HG03342 (cell line): Measurements from ENCODE around the gene FDPS.
"Not testable (repeated sequence)": the region's sequence is repeated elsewhere in the genome, so short reads cannot be mapped to it uniquely, and the experiment has no call there.

Experiments used
- ATAC-seq: cut with Tn5 transposase; IDR thresholded peaks from one replicate; pipeline ENCODE4 v1.9.1; 2021; ENCODE audit warnings: mild to moderate bottlenecking, moderate library complexity; ENCODE audit not compliant: unreplicated experiment

Gene FDPS

DNA sequence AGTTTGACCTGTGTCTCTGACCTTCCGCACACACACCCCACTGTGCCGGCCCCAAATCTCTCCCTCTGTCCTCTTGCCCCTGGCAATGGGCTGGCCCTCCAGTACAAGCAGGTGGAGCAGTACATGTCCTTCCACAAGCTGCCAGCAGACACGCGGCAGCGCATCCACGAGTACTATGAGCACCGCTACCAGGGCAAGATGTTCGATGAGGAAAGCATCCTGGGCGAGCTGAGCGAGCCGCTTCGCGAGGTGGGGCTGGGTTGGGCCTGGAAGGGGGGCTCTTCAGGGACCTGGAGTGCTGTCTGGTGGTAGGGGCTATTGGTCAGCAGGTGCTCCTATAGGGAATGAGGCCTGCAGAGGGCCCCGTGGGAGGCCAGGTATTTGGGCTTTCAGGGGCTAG lies 23.6 kb upstream of the FDPS start:
- ATAC-seq = no peak

DNA sequence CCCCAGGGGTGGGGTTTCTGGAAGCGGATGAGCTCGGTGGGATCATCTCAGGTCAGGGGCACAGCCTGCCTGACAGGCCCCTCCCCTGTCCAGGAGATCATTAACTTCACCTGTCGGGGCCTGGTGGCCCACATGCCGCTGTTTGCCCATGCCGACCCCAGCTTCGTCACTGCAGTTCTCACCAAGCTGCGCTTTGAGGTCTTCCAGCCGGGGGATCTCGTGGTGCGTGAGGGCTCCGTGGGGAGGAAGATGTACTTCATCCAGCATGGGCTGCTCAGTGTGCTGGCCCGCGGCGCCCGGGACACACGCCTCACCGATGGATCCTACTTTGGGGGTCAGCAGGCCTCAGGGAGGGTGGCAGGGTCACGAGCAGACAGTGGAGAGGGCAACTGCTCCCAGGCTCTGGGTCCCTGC lies 23.0 kb upstream of the FDPS start:
- ATAC-seq = no peak

DNA sequence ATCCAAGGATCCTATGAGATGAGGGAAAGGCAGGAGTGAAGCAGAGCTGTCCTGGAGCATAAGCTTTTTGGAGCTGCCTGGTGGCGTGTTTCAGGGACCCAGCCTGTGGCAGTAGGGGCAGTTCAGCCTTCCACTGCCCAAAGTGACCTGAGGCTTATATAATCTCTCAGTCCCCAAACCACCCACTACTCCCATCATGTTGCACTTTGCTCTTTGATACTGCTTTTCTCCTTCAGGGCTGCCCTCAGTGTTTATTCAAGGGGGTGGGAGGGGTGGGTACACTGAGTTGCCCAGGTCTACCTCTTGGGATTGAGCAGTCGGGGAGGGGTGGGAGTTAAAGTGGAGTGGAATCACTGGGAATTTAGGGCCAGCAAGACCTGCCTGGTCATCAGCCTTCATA lies 22.1 kb upstream of the FDPS start:
- no peak for ATAC-seq

DNA sequence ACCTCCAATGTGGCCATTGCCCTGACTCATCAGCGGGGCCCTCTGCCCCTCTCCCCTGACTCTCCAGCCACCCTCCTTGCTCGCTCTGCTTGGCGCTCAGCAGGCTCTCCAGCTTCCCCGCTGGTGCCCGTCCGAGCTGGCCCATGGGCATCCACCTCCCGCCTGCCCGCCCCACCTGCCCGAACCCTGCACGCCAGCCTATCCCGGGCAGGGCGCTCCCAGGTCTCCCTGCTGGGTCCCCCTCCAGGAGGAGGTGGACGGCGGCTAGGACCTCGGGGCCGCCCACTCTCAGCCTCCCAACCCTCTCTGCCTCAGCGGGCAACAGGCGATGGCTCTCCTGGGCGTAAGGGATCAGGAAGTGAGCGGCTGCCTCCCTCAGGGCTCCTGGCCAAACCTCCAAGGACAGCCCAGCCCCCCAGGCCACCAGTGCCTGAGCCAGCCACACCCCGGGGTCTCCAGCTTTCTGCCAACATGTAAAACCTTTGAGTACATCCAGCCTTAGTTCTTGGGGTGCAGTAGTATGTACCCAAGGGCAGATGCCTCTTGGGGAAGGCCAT lies 20.6 kb upstream of the FDPS start:
- no peak for ATAC-seq

DNA sequence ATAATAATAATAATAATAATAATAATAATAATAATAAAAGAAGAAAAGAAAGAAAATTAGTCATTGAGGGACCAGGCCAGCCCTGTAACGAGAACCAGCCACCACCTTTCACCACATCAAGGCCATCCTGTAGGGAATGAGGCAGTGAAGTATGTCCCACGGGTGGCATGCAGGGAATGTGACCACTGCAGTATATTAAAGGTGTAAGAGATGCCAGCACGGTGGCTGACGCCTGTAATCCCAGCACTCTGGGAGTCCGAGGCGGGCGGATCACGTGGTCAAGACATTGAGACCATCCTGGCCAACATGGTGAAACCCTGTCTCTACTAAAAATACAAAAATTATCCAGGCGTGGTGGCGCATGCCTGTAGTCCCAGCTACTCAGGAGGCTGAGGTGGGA lies 17.7 kb upstream of the FDPS start:
- not testable (repeated sequence) for ATAC-seq

DNA sequence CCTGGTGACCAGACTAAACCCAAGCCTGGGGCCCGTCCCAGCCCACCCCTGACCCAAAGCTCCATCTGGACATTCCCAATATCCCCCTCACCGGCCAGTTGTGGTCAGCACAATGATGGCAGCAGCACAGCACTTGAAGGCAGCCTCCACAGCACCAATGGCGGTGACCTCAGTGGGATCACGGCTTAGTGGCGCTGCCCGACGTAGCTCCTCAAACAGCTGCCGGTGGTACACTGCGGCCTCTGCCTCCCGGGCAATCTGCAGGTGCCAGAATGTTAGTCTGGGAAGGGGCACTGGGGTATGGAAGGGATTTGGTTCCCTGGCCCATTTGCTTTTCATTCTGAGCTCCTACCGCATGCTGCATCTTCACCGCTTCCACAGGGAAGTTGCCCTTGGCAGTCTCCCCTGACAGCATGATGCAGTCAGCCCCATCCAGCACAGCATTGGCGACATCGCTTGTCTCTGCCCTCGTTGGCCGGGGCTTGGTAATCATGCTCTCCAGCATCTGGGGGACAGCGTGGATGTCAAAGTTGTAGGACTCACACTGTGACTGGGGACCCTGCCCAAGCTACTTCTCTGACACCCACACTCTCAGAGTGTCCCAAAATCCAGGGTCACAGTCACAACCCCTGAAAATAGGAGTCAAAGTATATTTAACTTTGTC lies 15.4 kb upstream of the FDPS start:
- ATAC-seq = no peak

DNA sequence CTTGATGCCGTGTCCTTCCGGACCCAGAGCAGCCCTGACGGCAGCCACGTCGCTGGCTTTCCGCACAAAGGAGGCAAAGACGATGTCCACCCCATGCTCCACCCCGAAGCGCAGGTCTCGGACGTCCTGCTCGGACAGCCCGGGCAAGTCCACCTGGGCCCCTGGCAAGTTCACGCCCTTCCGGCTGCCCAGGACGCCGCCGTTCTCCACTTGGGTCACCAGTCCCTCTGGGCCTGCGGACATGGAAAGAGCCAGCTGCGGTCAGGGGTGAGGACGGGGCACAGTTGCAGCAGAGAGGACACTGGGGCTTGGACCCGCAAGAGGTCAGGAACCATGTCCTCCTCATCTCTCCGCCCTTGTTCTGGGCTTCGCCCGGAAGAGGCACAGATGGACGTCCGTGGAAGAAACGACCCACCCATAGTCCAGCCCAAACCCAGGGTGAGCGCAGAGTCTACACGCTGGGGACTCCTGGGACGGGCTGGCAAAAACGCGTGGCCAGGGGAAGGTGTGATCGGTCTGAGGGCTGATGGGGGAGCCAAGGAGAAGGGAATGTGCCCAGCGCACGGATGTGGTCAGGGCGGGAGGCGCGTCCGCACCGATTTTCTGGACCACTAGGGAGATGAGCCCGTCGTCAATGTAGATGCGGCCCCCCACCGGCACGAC lies 14.0 kb upstream of the FDPS start:
- ATAC-seq = no peak

DNA sequence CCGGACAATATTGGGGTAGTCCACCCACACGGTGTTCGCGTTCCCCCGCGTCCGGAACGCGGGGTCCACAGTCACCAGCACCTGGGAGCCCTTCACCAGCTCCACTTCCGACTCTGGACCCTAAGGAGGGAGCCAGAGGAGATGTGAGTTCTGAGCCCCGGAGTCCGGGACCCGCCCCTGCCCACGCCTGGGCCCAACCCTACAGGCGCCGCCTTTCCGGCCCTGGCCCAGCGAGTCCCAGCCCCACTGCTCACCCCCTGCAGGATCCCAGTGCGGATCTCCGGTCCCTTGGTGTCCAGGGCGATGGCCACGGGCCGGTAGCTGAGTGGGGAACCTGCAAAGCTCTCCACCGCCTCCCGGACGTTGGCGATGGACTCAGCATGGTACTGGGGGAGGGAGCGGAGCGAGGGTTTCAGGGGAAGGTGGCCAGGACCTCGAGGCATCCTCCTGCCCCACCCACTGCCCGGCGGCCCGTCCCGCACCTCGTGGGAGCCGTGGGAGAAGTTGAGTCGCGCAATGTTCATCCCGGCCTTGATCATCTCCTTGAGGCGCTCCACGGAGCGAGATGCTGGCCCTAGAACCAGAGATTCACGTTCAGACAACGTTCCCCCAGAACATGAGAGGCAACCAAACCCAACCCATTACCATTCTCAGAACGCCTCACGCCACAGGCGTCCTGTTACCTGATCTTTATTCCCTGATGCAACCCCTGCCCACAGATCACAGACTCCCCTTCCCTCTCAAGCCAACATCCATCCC lies 13.3 kb upstream of the FDPS start:
- ATAC-seq = no peak

DNA sequence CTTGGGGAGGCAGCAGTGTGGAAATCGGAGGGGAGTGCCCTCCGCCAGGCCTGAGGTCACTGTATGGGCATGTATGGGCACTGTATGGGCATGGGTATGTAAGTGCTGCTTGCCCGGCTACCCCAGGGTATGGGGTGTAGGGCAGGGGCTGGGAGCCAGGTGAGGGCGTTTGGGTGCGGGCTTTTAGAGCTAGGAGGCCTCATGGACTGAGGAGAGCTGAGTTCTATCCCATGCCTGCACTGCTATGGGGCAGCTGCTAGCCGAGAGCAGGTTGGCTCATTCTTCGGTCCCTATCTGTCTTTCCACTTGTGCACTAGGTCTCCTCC lies 12.8 kb upstream of the FDPS start:
- no peak for ATAC-seq

DNA sequence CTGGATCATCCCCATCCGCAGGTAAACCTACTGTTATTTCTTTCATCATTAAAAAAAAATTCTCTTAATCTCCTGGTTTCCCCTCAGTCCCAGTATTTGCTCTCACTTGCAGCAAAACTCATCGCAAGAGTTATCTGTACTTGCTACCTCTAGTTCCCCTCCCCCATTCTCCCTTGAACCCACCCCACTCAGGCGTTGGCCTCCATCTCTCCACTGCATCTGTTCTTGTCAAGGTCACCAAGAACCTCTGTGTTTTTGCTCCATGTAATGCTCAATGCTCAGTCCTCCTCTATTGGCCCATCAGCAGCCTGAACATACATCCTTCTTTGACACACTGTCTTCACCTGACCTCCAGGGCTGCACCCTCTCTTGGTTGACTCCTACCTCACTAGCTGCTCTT lies 12.0 kb upstream of the FDPS start:
- ATAC-seq = no peak

DNA sequence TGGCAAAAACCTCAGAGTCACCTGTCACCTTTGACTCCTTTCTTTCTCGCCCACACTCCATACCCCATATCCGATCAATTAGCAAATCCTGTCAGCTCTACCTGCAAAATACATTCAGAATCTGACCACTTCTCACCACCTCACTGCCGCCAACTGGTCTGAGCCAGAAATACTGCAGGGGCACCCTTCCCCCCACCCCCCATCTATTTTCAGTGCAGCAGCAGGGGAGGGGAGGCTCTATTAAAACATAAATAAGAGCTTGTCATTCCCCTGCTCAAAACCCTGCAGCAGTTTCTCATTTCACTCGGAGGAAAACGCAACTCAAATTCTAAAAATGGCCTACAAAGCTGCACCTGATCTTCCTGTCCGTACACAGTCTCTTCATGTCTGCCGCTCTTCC lies 11.3 kb upstream of the FDPS start:
- no peak for ATAC-seq

DNA sequence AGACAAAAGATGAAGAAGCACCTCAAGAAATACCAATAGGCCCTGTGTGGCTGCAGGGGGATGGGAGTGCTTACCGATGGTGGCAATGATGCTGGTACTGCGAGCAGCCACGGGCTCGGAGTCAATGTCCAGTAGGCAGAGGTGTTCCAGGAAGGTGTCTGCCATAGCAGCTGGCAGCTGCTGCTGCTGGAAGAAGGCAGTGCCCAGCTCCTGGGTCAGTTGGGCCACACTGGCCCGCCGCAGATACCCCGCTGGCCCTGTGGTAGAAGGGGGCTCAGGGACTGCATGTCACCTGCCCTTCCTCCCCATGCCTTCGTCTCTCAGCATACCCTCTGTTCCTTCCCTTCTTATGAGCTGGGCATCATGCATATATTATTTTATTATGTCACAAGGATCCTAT lies 8.6 kb upstream of the FDPS start:
- no peak for ATAC-seq

DNA sequence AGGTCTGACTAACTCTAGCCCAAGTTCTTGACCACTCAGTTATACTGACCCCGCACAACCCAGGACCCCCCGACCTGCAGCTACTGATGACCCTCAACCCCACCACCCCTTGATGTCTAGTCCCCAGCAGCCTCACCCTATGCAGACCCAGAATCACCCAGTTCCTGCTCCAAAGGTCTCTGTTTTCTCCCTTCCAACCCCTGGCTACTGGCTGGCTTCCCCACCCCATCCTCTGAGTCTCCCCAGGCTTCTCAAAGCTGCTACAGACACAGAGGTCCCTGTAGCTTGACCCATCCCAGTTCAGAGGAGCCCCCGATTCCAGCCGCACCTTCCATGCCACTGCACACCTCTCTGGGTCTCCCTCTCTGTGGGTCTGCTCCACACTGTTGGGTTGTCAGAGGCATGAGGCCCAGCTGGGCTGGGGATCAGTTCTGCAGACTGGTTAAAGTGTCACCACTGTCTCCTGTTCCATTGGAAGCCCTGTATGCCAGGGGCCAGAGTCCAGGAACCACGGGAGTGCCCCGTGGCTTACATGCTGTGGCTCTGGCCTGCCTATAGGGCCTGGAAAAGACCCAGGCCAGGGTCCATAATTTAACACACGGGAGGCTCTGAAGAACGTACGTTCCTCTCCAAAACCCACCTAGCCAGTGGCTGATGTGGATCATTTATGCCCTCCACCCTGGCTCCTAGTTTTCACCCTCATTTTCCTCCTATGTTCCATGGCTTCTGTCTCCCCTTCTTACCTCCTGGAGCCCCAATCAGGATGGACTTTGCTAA lies 7.9 kb upstream of the FDPS start:
- ATAC-seq = no peak

DNA sequence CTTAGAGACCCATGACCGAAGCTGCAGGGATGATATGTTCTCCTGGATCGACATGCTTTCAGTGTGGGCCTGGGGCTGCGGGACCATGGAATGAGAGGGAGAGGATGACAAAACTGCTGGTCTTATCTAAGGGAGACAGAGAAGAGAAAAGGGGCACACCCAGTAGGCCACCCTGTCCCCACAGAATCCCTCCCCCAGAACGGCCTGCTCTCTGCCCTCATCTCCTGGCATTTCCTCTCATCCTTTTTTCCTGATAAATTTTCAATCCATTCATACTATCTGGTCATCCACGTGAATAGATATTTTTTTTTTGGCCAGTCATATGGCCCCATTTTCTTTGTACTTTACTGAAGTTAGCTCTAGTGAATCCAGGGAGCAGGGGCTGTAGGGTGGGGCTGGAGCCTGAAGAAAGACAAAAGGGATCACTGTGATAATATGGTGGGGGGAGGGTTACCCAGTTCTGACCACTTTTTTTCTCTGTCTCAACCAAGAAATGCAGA lies 7.3 kb upstream of the FDPS start, which contains the start of gene PKLR:
Gene PKLR, minus strand, starts transcription at position 97 of the 500 bp plus-strand sequence. Its CDS starts 43 bp downstream, at position 54.
- no peak for ATAC-seq

DNA sequence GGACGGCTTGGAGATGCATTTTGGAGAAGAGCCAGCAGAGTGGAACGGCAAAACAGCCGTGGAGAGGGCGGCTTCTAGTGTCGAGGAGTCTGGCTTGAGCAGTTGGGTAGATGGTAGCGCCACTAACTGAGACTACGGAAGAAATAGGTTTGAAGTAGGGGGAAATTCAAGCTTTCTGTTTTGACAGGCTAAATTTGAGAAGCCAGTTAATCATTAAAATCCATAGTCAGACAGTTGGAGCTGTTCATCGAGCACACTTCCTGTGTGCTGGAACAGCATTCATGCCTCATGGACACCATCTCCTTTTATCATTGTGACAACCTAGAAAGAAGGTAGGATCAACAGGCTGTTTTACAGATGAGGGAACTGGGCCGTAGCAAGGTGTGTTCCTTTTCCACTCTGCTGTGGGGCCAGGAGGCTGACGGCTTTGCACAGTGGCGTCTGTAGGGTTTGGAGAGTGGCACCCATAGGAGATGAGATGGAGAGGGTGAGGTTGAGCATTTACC lies 4.1 kb upstream of the FDPS start:
- no peak for ATAC-seq

DNA sequence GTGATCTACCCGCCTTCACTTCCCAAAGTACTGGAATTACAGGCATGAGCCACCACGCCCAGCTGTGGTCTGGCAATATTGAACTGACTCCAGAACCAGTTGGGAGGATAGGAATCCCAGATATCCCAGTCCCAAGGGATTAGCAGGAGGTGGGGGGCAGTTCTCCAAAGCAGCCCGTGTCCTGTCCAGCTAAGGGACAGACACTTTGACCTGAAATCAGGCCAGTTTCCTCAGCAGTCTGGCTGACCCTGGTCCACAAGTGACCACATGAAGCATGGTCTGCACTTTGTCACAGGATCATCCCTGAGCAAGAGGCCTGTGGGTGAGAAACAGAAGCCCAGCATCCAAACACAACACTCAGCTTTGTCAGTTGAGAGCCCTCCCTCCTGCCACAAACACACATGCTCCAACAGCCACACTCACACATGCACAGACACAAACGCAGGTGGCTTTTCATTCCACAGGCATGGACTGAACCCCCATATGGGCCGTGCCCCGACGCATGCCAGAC lies 2.7 kb upstream of the FDPS start:
- no peak for ATAC-seq

DNA sequence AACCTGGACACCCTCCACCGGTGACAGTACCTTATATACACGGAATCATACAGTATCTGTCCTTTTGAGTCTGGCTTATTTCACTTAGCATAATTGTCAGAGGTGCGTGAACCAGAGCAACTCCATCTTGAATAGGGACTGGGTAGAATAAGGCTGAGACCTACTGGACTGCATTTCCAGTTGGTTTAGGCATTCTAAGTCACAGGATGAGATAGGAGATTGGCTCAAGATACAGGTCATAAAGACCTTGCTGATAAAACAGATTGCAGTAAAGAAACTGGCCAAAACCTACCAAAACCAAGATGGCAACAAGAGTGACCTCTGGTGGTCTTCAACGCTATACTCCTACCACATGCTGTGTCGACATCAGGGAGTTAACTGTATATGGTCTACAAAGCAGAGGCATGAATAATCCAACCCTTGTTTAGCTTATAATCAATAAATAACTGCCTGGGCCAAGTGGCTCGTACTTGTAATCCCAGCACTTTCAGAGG lies 1.4 kb upstream of the FDPS start:
- no peak for ATAC-seq

DNA sequence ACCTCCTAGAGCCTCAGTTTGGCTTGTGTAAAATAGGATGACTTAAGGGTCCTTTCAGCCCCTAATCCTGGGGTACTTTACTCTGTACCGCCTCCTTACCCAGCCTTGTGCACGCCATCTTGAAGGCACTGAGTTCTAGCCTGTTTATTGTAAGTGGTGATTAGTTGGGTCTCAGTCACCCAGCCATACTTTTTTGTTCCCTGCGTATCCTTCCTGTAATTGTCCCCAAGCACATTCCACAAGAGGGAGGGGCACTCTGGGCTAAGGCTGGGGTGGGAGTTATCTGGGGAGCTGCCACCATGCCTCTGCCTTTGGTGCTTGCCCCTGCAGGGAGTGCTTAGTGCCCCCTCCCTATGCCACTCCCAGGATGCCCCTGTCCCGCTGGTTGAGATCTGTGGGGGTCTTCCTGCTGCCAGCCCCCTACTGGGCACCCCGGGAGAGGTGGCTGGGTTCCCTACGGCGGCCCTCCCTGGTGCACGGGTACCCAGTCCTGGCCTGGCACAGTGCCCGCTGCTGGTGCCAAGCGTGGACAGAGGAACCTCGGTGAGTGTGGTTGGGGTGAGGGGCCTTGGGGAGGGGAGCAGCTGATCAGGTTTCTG lies 856 bp downstream of the FDPS start:
- no peak for ATAC-seq

DNA sequence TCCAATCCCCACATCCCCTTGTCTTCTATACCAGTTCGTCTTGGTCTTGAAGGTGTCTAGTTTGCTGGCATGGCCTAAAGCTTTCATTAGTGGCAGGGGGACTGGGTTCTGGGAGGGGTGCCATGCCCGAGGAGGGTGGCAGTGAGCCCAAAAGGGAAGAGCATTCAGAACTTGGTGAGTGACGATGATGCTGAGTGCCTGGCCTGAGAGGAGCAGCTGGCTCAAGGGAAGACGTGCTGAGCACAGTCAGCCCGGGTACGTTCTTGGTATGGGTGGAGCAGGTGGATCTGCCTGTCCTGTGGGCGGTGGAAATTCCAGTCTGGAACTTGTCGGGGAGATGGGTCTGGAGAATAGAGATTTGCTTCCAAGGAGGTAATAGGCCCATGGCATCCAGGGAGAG lies 4.6 kb downstream of the FDPS start:
- no peak for ATAC-seq

DNA sequence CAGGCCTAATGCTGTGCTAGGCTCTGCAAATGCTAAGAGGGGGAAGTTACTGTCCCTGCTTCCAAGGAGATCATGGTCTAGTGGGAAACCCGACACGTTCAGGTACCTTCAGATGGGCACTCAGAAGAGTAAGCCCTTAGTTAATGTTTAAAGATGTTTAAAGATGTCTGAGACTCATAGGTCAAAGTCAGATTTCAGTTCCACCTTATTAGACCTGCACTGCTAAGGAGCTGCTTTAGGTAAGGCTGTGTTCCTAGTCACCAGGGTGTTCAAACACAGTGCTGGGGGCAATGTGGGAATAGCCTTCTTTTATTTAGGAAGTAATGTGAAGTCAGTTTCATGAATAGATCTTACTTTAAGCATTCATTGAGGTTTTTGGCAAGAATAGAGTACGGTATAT lies 8.3 kb downstream of the FDPS start:
- ATAC-seq = no peak
